ENCODE data around the gene KRT27. TPM values are rescaled to one million over a fixed set of nuclear protein-coding genes. Genes with fewer than 3 reads are reported as not detected.

Gene KRT27
- total and polyA plus RNA-seq, 4 donors = 0.14 to 1.5 (median 0.55) TPM

GRCh38 chr17:40795019-40795667 is 12.8 kb upstream of the KRT27 start:
- Histone ChIP-seq H3K27ac (ENCODE audit: low read depth in 1 of 2, low read length in 1 of 2) (no peak overlapping the region), H3K9me3 (ENCODE audit: control insufficient read depth in 4 of 4, insufficient read depth in 3 of 4, low read length in 3 of 4) (no peaks in the 10 kb centered on the region), H3K9ac (ENCODE audit: insufficient read depth in 1 of 2, low read length in 2 of 2) (no peak overlapping the region), H3K4me3 (no peak overlapping the region), H3K4me1 (ENCODE audit: control insufficient read depth in 5 of 5, insufficient read depth in 5 of 5, low read length in 5 of 5) (peaks cover 0 to 19% (median 0%) of the 10 kb centered on the region in 5 donors), H3K27me3 (ENCODE audit: control insufficient read depth in 3 of 3, insufficient read depth in 3 of 3, low read length in 2 of 3) (peaks cover 0 to 9% (median 7%) of the 10 kb centered on the region in 3 donors), H3K36me3 (ENCODE audit: control insufficient read depth in 4 of 4, insufficient read depth in 4 of 4, low read length in 4 of 4) (no peaks in the 10 kb centered on the region)
- 60 to 72% methylated on average over 10 of the region's 10 CpGs for WGBS, 2 donors
- no peak for ATAC-seq (ENCODE audit: insufficient read depth, low FRiP score)
- no peak for TF ChIP-seq CTCF (IDR thresholded peaks at IDR 0.05; ENCODE audit: control extremely low read depth, extremely low read depth)
- DNase-seq = no peak

GRCh38 chr17:40794466-40794865 is 12.1 kb upstream of the KRT27 start:
- Histone ChIP-seq H3K4me1 (ENCODE audit: control insufficient read depth in 5 of 5, insufficient read depth in 5 of 5, low read length in 5 of 5) (peaks cover 0 to 19% (median 0%) of the 10 kb centered on the region in 5 donors), H3K9me3 (ENCODE audit: control insufficient read depth in 4 of 4, insufficient read depth in 3 of 4, low read length in 3 of 4) (no peaks in the 10 kb centered on the region), H3K4me3 (no peak overlapping the region), H3K27me3 (ENCODE audit: control insufficient read depth in 3 of 3, insufficient read depth in 3 of 3, low read length in 2 of 3) (peaks cover 0 to 7% (median under 1%) of the 10 kb centered on the region in 3 donors), H3K27ac (ENCODE audit: low read depth in 1 of 2, low read length in 1 of 2) (no peak overlapping the region), H3K9ac (ENCODE audit: insufficient read depth in 1 of 2, low read length in 2 of 2) (no peak overlapping the region), H3K36me3 (ENCODE audit: control insufficient read depth in 4 of 4, insufficient read depth in 4 of 4, low read length in 4 of 4) (no peaks in the 10 kb centered on the region)
- WGBS, 2 donors = 74 to 78% methylated on average over 2 of the region's 2 CpGs
- no peak for DNase-seq
- no peak for ATAC-seq (ENCODE audit: insufficient read depth, low FRiP score)
- TF ChIP-seq CTCF (IDR thresholded peaks at IDR 0.05; ENCODE audit: control extremely low read depth, extremely low read depth) = no peak

- no peaks in the 10 kb centered on the region for H3K9me3 ChIP-seq (ENCODE audit: control insufficient read depth in 4 of 4, insufficient read depth in 3 of 4, low read length in 3 of 4)
- H3K4me3 ChIP-seq = no peak overlapping the region
- H3K27ac ChIP-seq (ENCODE audit: low read depth in 1 of 2, low read length in 1 of 2) = no peak overlapping the region
- H3K9ac ChIP-seq (ENCODE audit: insufficient read depth in 1 of 2, low read length in 2 of 2) = no peak overlapping the region
- ATAC-seq (ENCODE audit: insufficient read depth, low FRiP score) = no peak
- H3K4me1 ChIP-seq (ENCODE audit: control insufficient read depth in 5 of 5, insufficient read depth in 5 of 5, low read length in 5 of 5) = peaks cover 0 to 19% (median 0%) of the 10 kb centered on the region in 5 donors
- DNase-seq = peak in 2 of 3 donors; percentile 25 to 33
- WGBS, 2 donors = 60 to 74% methylated on average over 10 of the region's 10 CpGs
- peaks cover 0 to 7% (median 0%) of the 10 kb centered on the region in 3 donors for H3K27me3 ChIP-seq (ENCODE audit: control insufficient read depth in 3 of 3, insufficient read depth in 3 of 3, low read length in 2 of 3)
- no peak for TF ChIP-seq CTCF (IDR thresholded peaks at IDR 0.05; ENCODE audit: control extremely low read depth, extremely low read depth)
- no peaks in the 10 kb centered on the region for H3K36me3 ChIP-seq (ENCODE audit: control insufficient read depth in 4 of 4, insufficient read depth in 4 of 4, low read length in 4 of 4)
These were observed 11.5 kb upstream of the KRT27 start for GRCh38 chr17:40793832-40794231.
